ENCODE data around the gene RAB3A. TPM values are rescaled to one million over a fixed set of nuclear protein-coding genes. Genes with fewer than 3 reads are reported as not detected.

RAB3A gene
- polyA plus RNA-seq, 1 experiment = 2.8 TPM

DNA sequence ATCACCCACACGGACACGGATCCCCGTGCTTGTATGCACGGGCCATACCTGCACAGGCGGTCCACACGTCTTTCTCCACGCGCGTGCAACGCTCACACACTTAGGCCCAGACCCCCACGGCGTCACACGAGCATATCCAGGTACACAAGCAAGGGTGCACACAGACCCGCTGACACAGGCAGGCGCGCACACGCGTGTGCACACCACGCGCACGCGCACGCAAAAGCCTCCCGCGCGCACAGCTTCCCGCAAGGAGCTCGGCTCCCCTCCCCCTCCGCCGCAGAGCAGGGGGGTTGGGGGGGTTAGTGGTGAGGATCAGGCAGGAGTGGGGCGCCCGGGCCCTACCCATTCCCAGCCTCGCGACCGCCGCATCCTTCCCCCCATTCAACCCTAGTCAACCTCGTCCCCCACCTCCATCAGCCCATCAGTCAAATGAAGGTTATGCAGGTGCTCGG is 407 bp downstream of the RAB3A start:
- DNase-seq (ENCODE audit: low read depth, low spot score) = no peak
- Histone ChIP-seq H3K4me3 (ENCODE audit: low read depth, low read length) (peak overlapping the region; percentile 93), H3K9me3 (ENCODE audit: control insufficient read depth, insufficient read depth, low read length) (no peaks in the 10 kb centered on the region; the same call in 1 of the 2 replicates), H3K27ac (ENCODE audit: low read depth, low read length) (no peak overlapping the region), H3K27me3 (ENCODE audit: control insufficient read depth, insufficient read depth, low read length) (no peaks in the 10 kb centered on the region)
- ChIA-PET POLR2A (interaction anchor here (1.0 to 3.6 kb wide), 5 partner anchors 10 to 77 kb away, joined by 3 to 30 read pairs (median 10); partner anchors contain the start of genes JUND, MPV17L2 and PIK3R2), CTCF (interaction anchor here (0.7 to 7.1 kb wide), 3 partner anchors 12 to 52 kb away, joined by 3 to 56 read pairs (median 13); a partner anchor contains a TSS)
- TF ChIP-seq, protein P1, sequence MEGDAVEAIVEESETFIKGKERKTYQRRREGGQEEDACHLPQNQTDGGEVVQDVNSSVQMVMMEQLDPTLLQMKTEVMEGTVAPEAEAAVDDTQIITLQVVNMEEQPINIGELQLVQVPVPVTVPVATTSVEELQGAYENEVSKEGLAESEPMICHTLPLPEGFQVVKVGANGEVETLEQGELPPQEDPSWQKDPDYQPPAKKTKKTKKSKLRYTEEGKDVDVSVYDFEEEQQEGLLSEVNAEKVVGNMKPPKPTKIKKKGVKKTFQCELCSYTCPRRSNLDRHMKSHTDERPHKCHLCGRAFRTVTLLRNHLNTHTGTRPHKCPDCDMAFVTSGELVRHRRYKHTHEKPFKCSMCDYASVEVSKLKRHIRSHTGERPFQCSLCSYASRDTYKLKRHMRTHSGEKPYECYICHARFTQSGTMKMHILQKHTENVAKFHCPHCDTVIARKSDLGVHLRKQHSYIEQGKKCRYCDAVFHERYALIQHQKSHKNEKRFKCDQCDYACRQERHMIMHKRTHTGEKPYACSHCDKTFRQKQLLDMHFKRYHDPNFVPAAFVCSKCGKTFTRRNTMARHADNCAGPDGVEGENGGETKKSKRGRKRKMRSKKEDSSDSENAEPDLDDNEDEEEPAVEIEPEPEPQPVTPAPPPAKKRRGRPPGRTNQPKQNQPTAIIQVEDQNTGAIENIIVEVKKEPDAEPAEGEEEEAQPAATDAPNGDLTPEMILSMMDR (IDR thresholded peaks at IDR 0.05; ENCODE audit: low read depth, low read length) = no peak

DNA sequence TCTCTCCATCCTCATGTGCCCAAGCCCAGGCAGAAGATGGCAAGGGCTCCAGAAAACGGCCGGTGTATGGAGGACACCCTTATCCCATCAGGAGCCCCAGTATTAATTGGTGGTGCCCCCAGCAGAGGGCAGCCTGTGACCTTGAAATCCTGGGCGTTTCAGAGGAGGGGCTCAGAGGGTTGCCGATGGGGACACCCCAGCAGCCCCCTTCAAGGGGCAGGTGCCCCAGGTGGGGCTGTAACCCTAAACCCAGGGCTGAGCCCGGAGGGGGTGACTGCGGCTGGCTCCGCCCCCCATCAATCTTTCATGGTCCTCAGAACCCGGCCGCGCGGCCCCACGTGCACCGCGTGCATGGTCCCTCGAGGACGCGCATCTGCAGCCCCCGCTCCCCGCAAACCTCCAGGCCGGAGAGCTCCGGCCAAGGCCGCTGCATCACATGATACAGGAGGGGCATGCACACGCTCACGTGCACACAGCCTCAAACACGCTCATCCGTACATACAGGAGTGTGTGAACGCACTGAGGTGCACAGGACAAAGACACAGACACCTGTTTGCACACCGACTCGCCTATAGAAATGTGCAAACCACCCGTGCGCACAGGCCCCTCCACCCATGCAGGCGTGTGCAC is 949 bp downstream of the RAB3A start:
- POLR2A ChIA-PET = interaction anchor here (0.5 to 3.6 kb wide), 4 partner anchors 9 to 77 kb away, joined by 3 to 30 read pairs (median 8); partner anchors contain the start of genes MPV17L2 and PIK3R2
- Histone ChIP-seq H3K4me3 (ENCODE audit: low read depth, low read length) (peak overlapping the region; percentile 93), H3K27me3 (ENCODE audit: control insufficient read depth, insufficient read depth, low read length) (no peaks in the 10 kb centered on the region), H3K27ac (ENCODE audit: low read depth, low read length) (no peak overlapping the region), H3K9me3 (ENCODE audit: control insufficient read depth, insufficient read depth, low read length) (no peaks in the 10 kb centered on the region; the same call in 1 of the 2 replicates)
- CTCF ChIA-PET = interaction anchor here (0.7 to 7.1 kb wide), 2 partner anchors 49 to 52 kb away, joined by 3 to 56 read pairs; a partner anchor contains a TSS
- TF ChIP-seq, protein P1 (IDR thresholded peaks at IDR 0.05; ENCODE audit: low read depth, low read length) = peak; percentile 47
- DNase-seq (ENCODE audit: low read depth, low spot score) = no peak

DNA sequence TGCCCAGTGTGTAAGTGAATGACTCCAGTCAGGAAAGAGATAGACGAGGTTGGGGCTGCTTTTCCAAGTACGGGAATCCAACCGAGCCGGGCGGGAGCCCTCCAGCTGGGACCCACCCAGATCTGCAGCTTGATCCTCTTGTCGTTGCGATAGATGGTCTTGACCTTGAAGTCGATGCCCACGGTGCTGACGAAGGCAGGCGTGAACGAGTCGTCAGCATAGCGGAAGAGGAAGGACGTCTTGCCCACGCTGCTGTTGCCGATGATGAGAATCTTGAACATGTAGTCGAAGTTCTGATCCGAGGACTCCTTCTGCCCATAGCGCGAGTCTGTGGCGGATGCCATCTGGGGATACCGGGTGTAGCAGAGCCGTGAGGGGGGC is 1.5 kb downstream of the RAB3A start:
- CTCF ChIA-PET = interaction anchor here (7.1 kb wide), 1 partner anchor 49 kb away, joined by 56 read pairs; no protein-coding TSS in a partner anchor
- POLR2A ChIA-PET = interaction anchor here (0.5 to 3.6 kb wide), 2 partner anchors 9 to 77 kb away, joined by 13 to 30 read pairs; partner anchors contain the start of gene MPV17L2
- TF ChIP-seq, protein P1 (IDR thresholded peaks at IDR 0.05; ENCODE audit: low read depth, low read length) = no peak
- no peak overlapping the region for H3K27ac ChIP-seq (ENCODE audit: low read depth, low read length)
- H3K9me3 ChIP-seq (ENCODE audit: control insufficient read depth, insufficient read depth, low read length) = no peaks in the 10 kb centered on the region; the same call in 1 of the 2 replicates
- DNase-seq (ENCODE audit: low read depth, low spot score) = no peak
- peak overlapping the region; percentile 93 for H3K4me3 ChIP-seq (ENCODE audit: low read depth, low read length)
- no peaks in the 10 kb centered on the region for H3K27me3 ChIP-seq (ENCODE audit: control insufficient read depth, insufficient read depth, low read length)

DNA sequence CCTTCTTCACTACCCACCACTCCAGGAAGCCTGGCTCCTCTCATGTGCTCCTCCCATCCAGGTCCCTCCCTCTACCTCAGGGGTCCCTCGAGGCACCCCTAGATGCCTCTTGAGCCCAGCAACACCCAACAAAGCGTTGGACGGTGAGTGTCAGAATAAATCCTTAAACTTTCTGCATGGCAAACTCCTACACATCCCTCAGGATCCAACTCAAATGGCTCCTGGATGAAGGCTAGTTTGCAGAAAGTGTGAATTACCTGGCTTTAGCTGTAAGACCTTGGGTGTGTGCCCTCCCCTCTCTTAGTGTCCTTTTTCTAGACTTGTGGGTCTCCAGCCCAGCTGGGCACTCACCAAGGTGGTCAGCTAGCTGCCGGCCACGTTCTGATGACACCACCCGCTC is 5.5 kb downstream of the RAB3A start:
- POLR2A ChIA-PET = no interaction called here

More for the DNA sequence above, 5.5 kb downstream of the RAB3A start:
- TF ChIP-seq, protein P1 (IDR thresholded peaks at IDR 0.05; ENCODE audit: low read depth, low read length) = no peak
- H3K4me3 ChIP-seq (ENCODE audit: low read depth, low read length) = no peak overlapping the region
- no peaks in the 10 kb centered on the region for H3K27me3 ChIP-seq (ENCODE audit: control insufficient read depth, insufficient read depth, low read length)
- CTCF ChIA-PET = interaction anchor here (0.6 kb wide), 1 partner anchor 81 kb away, joined by 4 read pairs; no protein-coding TSS in a partner anchor
- no peaks in the 10 kb centered on the region; the same call in 1 of the 2 replicates for H3K9me3 ChIP-seq (ENCODE audit: control insufficient read depth, insufficient read depth, low read length)
- DNase-seq (ENCODE audit: low read depth, low spot score) = no peak
- H3K27ac ChIP-seq (ENCODE audit: low read depth, low read length) = no peak overlapping the region

All from AG04450 (cell line).